Liver (tissue), 3 donors: ENCODE results near the gene KPNB1.

Experiments
- EGR1 ChIP-seq, 2 donors: IDR thresholded peaks; 2 replicates each; pipeline ENCODE4 v1.6.1; 2016 to 2018; ENCODE audit warnings: antibody characterized with exemption in 2 of 2, low read depth in 2 of 2
- GABPA ChIP-seq, 2 donors: IDR thresholded peaks in 1 of 2; conservative IDR thresholded peaks in 1 of 2; 2 replicates each; pipeline ENCODE4 v1.6.1; 2016; ENCODE audit warnings: antibody characterized with exemption in 2 of 2, mild to moderate bottlenecking in 1 of 2, moderate library complexity in 1 of 2
- HNF4A ChIP-seq, 2 donors: conservative IDR thresholded peaks; 2 replicates each; pipeline ENCODE4 v1.6.1; 2016; ENCODE audit warnings: antibody characterized with exemption in 2 of 2, mild to moderate bottlenecking in 2 of 2
- HNF4G ChIP-seq: IDR thresholded peaks from 2 replicates; pipeline ENCODE4 v1.6.1; 2016; ENCODE audit warnings: antibody characterized with exemption
- JUND ChIP-seq, 2 donors: IDR thresholded peaks; 2 replicates each; pipeline ENCODE4 v1.6.1; 2016; ENCODE audit warnings: antibody characterized with exemption in 2 of 2
- MAX ChIP-seq: IDR thresholded peaks from 2 replicates; pipeline ENCODE4 v1.6.1; 2016; ENCODE audit warnings: antibody characterized with exemption
- RAD21 ChIP-seq, 2 donors: IDR thresholded peaks; 2 replicates each; pipeline ENCODE4 v1.6.1; 2016; ENCODE audit warnings: antibody characterized with exemption in 2 of 2, mild to moderate bottlenecking in 2 of 2
- REST ChIP-seq: IDR thresholded peaks from 2 replicates; pipeline ENCODE4 v1.6.1; 2016; ENCODE audit warnings: antibody characterized with exemption, mild to moderate bottlenecking
- RXRA ChIP-seq, 2 donors: IDR thresholded peaks; 2 replicates each; pipeline ENCODE4 v1.6.1; 2017 to 2018; ENCODE audit warnings: antibody characterized with exemption in 2 of 2, mild to moderate bottlenecking in 1 of 2
- TAF1 ChIP-seq: conservative IDR thresholded peaks from 2 replicates; pipeline ENCODE4 v1.6.1; 2016; ENCODE audit warnings: antibody characterized with exemption, mild to moderate bottlenecking
- YY1 ChIP-seq: IDR thresholded peaks from 2 replicates; pipeline ENCODE4 v1.6.1; 2016; ENCODE audit warnings: antibody characterized with exemption, mild to moderate bottlenecking
- ZBTB33 ChIP-seq: IDR thresholded peaks from 2 replicates; pipeline ENCODE4 v1.6.1; 2016; ENCODE audit warnings: antibody characterized with exemption
- TF ChIP-seq, protein P1 (sequence below): fragments of 150-350 bp; IDR thresholded peaks from 2 replicates; pipeline ENCODE4 v1.5.1; 2017; ENCODE audit warnings: improper control_type of control experiment, low read depth, low read length; ENCODE audit not compliant: missing input control
- donor health status: healthy.
- donor health status: healthy.

GRCh38 chr17:47692895-47693730, 43.4 kb downstream of the KPNB1 start:
- TF ChIP-seq, protein P1, sequence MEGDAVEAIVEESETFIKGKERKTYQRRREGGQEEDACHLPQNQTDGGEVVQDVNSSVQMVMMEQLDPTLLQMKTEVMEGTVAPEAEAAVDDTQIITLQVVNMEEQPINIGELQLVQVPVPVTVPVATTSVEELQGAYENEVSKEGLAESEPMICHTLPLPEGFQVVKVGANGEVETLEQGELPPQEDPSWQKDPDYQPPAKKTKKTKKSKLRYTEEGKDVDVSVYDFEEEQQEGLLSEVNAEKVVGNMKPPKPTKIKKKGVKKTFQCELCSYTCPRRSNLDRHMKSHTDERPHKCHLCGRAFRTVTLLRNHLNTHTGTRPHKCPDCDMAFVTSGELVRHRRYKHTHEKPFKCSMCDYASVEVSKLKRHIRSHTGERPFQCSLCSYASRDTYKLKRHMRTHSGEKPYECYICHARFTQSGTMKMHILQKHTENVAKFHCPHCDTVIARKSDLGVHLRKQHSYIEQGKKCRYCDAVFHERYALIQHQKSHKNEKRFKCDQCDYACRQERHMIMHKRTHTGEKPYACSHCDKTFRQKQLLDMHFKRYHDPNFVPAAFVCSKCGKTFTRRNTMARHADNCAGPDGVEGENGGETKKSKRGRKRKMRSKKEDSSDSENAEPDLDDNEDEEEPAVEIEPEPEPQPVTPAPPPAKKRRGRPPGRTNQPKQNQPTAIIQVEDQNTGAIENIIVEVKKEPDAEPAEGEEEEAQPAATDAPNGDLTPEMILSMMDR, result no peak
- TF ChIP-seq JUND (IDR thresholded peaks at IDR 0.05) (no peak), MAX (no peak), GABPA (IDR thresholded peaks at IDR 0.05 in 1 of 2, conservative IDR thresholded peaks at IDR 0.05 in 1 of 2) (no peak), YY1 (no peak), RAD21 (IDR thresholded peaks at IDR 0.05) (no peak), REST (no peak), EGR1 (IDR thresholded peaks at IDR 0.05; ENCODE audit: low read depth in 2 of 2) (no peak), TAF1 (no peak), RXRA (IDR thresholded peaks at IDR 0.05) (peak in 1 of 2 donors; percentile 4), HNF4G (no peak), ZBTB33 (no peak), HNF4A (conservative IDR thresholded peaks at IDR 0.05) (peak in 1 of 2 donors; percentile 20)
